LoVo (cell line): ENCODE results near the gene APOC1.

Experiments used
- DNase-seq: peaks from one replicate; pipeline ENCODE4 v3.0.0-alpha.2; 2016; ENCODE audit warnings: low spot score

APOC1 gene

GRCh38 chr19:44955505-44956439 is 41.4 kb downstream of the APOC1 start:
- DNase-seq: no peak

DNA sequence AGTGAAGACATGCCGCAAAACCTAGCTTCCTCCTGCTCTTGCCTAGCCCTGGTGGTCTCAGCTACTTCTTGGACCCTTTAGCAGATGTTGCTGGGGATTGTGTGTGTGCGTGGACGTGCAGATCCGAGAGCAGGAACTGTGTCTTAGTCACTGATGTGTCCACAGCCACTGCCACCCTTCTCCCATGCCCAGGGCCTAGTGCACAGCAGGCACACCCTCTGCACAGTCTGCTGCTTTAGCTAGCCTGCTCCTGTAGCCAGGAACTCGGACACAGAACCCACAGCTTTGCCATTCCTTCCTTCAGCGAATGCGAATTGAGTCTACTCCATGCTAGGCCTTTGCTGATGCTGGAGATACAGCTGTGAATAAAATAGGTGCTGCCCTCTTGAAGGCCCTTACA is 43.1 kb downstream of the APOC1 start:
- no peak for DNase-seq

- DNase-seq: no peak
Measured at GRCh38 chr19:44958090-44958489, 43.7 kb downstream of the APOC1 start.

DNA sequence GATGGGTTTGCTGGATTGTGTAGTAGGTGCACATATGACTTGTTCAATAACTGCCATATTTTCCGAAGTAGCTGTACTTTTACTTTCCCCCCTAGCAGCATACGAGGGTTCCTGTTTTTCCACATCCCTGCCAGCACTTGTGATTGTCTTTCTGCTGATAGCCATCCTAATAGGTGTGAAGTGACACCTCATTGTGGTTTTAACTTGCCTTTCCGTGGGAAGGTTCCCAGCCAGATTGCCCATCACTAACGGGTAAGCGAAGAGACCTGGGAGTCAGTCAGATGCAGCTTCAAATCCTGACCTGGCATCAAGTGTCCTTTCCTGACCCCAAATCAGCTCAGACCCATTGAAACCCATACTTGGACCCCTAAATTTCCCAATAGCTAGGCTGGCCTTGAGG is 45.3 kb downstream of the APOC1 start:
- DNase-seq: no peak

GRCh38 chr19:44960906-44961728 is 46.7 kb downstream of the APOC1 start:
- no peak for DNase-seq

DNA sequence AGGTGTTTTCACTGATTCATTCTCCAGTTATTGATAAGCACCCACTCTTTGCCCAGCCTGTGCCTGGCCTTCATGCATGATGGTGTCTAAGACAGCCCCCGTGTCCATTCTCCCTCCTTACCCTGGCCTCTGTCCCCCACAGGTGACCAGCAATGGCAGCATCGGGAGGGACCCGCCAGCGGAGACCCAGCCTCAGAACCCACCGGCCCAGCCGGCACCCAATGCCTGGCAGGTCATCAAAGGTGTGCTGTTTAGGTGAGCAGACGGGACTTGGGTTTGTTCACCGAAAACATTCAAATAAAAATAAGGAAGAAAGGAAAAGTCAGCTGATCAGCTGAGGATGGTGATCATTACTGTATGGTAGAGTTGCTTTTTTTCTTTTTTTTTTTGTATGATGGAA is 47.4 kb downstream of the APOC1 start:
- no peak for DNase-seq

DNA sequence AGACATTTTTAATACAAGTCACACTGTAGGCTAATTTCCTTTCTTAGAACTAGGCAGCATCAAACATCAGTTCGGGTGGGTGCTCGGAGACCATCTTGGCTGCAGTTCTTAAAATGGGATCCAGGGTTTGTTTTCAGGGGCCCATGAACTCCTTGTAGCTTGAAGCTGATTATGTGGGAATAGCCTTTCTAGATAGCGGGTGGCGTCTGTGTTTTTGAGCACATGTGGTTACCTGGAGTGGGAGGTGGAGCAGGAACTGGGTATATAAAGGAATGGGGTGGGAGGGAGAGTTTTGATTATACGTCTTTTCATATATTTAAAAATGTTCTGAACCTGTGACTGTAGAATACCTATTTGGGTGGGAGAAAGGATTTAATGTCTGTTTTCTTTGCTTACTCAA is 53.7 kb downstream of the APOC1 start:
- DNase-seq: no peak

- no peak for DNase-seq
Measured at GRCh38 chr19:44968670-44969069, 54.3 kb downstream of the APOC1 start.
